IPS-18a (cell line): ENCODE data around the gene STMN1.

Source experiments
- H3K27ac ChIP-seq: one replicate; pipeline ENCODE4 v1.5.1; 2013; ENCODE audit warnings: low read length
- H3K27me3 ChIP-seq: one replicate; pipeline ENCODE4 v1.6.1; 2013; ENCODE audit warnings: mild to moderate bottlenecking, low read length; ENCODE audit not compliant: control insufficient read depth, insufficient read depth
- H3K36me3 ChIP-seq: one replicate; pipeline ENCODE4 v1.6.1; 2013; ENCODE audit warnings: low read depth, low read length; ENCODE audit not compliant: control insufficient read depth
- H3K4me1 ChIP-seq: one replicate; pipeline ENCODE4 v1.6.1; 2013; ENCODE audit warnings: low read depth, low read length; ENCODE audit not compliant: control insufficient read depth
- H3K4me3 ChIP-seq: one replicate; pipeline ENCODE4 v1.5.1; 2013; ENCODE audit warnings: low read length
- H3K9ac ChIP-seq: one replicate; pipeline ENCODE4 v1.6.1; 2013; ENCODE audit warnings: mild to moderate bottlenecking, low read length, moderate library complexity
- H3K9me3 ChIP-seq: one replicate; pipeline ENCODE4 v1.6.1; 2013; ENCODE audit warnings: low read depth, low read length; ENCODE audit not compliant: control insufficient read depth

Gene STMN1

GRCh38 chr1:25914074-25914995, 8.1 kb upstream of the STMN1 start:
- Histone ChIP-seq H3K9ac (no peak overlapping the region), H3K4me1 (peaks cover 5% of the 10 kb centered on the region), H3K27me3 (no peaks in the 10 kb centered on the region), H3K36me3 (no peaks in the 10 kb centered on the region), H3K9me3 (no peaks in the 10 kb centered on the region), H3K27ac (no peak overlapping the region), H3K4me3 (no peak overlapping the region)

GRCh38 chr1:25913206-25913605, 7.0 kb upstream of the STMN1 start:
- H3K4me3 ChIP-seq, result no peak overlapping the region
- no peak overlapping the region for H3K9ac ChIP-seq
- H3K9me3 ChIP-seq, result no peaks in the 10 kb centered on the region
- no peak overlapping the region for H3K27ac ChIP-seq
- H3K27me3 ChIP-seq, result no peaks in the 10 kb centered on the region
- H3K36me3 ChIP-seq, result no peaks in the 10 kb centered on the region
- H3K4me1 ChIP-seq, result peaks cover 5% of the 10 kb centered on the region

- Histone ChIP-seq H3K9me3 (no peaks in the 10 kb centered on the region), H3K27me3 (no peaks in the 10 kb centered on the region), H3K4me1 (peaks cover under 1% of the 10 kb centered on the region), H3K4me3 (no peak overlapping the region), H3K9ac (no peak overlapping the region), H3K36me3 (no peaks in the 10 kb centered on the region), H3K27ac (no peak overlapping the region)
These were observed 6.0 kb upstream of the STMN1 start for GRCh38 chr1:25912076-25912831.

GRCh38 chr1:25911162-25911561, 4.9 kb upstream of the STMN1 start:
- no peak overlapping the region for H3K4me3 ChIP-seq
- H3K27ac ChIP-seq, result no peak overlapping the region
- no peaks in the 10 kb centered on the region for H3K9me3 ChIP-seq
- H3K4me1 ChIP-seq, result peaks cover 5% of the 10 kb centered on the region
- no peak overlapping the region for H3K9ac ChIP-seq
- no peaks in the 10 kb centered on the region for H3K36me3 ChIP-seq
- no peaks in the 10 kb centered on the region for H3K27me3 ChIP-seq

GRCh38 chr1:25909040-25909439, 2.8 kb upstream of the STMN1 start:
- Histone ChIP-seq H3K4me1 (peaks cover 12% of the 10 kb centered on the region), H3K4me3 (no peak overlapping the region), H3K36me3 (no peaks in the 10 kb centered on the region), H3K9ac (no peak overlapping the region), H3K27me3 (no peaks in the 10 kb centered on the region), H3K27ac (no peak overlapping the region), H3K9me3 (no peaks in the 10 kb centered on the region)

- peaks cover 8% of the 10 kb centered on the region for H3K36me3 ChIP-seq
- no peaks in the 10 kb centered on the region for H3K27me3 ChIP-seq
- peaks cover 16% of the 10 kb centered on the region for H3K4me1 ChIP-seq
- no peak overlapping the region for H3K4me3 ChIP-seq
- H3K9me3 ChIP-seq, result no peaks in the 10 kb centered on the region
- no peak overlapping the region for H3K9ac ChIP-seq
- no peak overlapping the region for H3K27ac ChIP-seq
These were observed 1.9 kb upstream of the STMN1 start for GRCh38 chr1:25908161-25908560.

- Histone ChIP-seq H3K4me1 (peaks cover 16% of the 10 kb centered on the region), H3K9ac (no peak overlapping the region), H3K27ac (no peak overlapping the region)
These were observed 1.4 kb upstream of the STMN1 start for GRCh38 chr1:25907601-25908000.

GRCh38 chr1:25906644-25907300, 553 bp upstream of the STMN1 start:
- Histone ChIP-seq H3K4me3 (peak overlapping the region; percentile 70), H3K36me3 (peaks cover 22% of the 10 kb centered on the region), H3K27ac (no peak overlapping the region), H3K9ac (peak overlapping the region; percentile 46), H3K27me3 (no peaks in the 10 kb centered on the region), H3K9me3 (no peaks in the 10 kb centered on the region), H3K4me1 (peaks cover 16% of the 10 kb centered on the region)

More at GRCh38 chr1:25907601-25908000, 1.4 kb upstream of the STMN1 start:
- Histone ChIP-seq H3K27me3 (no peaks in the 10 kb centered on the region), H3K36me3 (peaks cover 14% of the 10 kb centered on the region), H3K4me3 (no peak overlapping the region), H3K9me3 (no peaks in the 10 kb centered on the region)

- H3K36me3 ChIP-seq, result peaks cover 39% of the 10 kb centered on the region
These were observed 1.1 kb downstream of the STMN1 start for GRCh38 chr1:25904943-25905679.

GRCh38 chr1:25903986-25904385, 2.2 kb downstream of the STMN1 start:
- H3K36me3 ChIP-seq, result peaks cover 50% of the 10 kb centered on the region
- H3K27ac ChIP-seq, result no peak overlapping the region
- H3K27me3 ChIP-seq, result no peaks in the 10 kb centered on the region
- H3K9ac ChIP-seq, result no peak overlapping the region
- H3K9me3 ChIP-seq, result no peaks in the 10 kb centered on the region
- H3K4me1 ChIP-seq, result peaks cover 16% of the 10 kb centered on the region
- peak overlapping the region; percentile 100 for H3K4me3 ChIP-seq

More at GRCh38 chr1:25904943-25905679, 1.1 kb downstream of the STMN1 start:
- peaks cover 16% of the 10 kb centered on the region for H3K4me1 ChIP-seq
- H3K4me3 ChIP-seq, result peak overlapping the region; percentile 100
- peak overlapping the region; percentile 91 for H3K9ac ChIP-seq
- no peaks in the 10 kb centered on the region for H3K27me3 ChIP-seq
- H3K27ac ChIP-seq, result peak overlapping the region; percentile 90
- no peaks in the 10 kb centered on the region for H3K9me3 ChIP-seq

- Histone ChIP-seq H3K27me3 (no peaks in the 10 kb centered on the region), H3K9ac (no peak overlapping the region), H3K36me3 (peaks cover 58% of the 10 kb centered on the region), H3K9me3 (no peaks in the 10 kb centered on the region), H3K4me3 (no peak overlapping the region), H3K27ac (no peak overlapping the region), H3K4me1 (peaks cover 16% of the 10 kb centered on the region)
These were observed 3.8 kb downstream of the STMN1 start for GRCh38 chr1:25902462-25902861.
